A549 (cell line): ENCODE measurements around the gene CDH22.

Experiments used
- CBX2 ChIP-seq: fragments of 200-600 bp; sonication (generic); IDR thresholded peaks from 2 replicates; pipeline ENCODE4 v1.6.1; 2016; ENCODE audit warnings: low read depth, mild to moderate bottlenecking, borderline replicate concordance
- CTCF ChIP-seq: fragments of >200 bp; sonication (Bioruptor Twin); formaldehyde crosslinking; IDR thresholded peaks from 3 replicates; pipeline ENCODE4 v1.5.1; 2016
- FOSB ChIP-seq: fragments of 250-450 bp; sonication (Bioruptor Pico); IDR thresholded peaks from 2 replicates; pipeline ENCODE4 v1.5.0; 2020; ENCODE audit warnings: mild to moderate bottlenecking, moderate library complexity
- HES2 ChIP-seq: fragments of >200 bp; sonication (Bioruptor Twin); formaldehyde crosslinking; IDR thresholded peaks from 2 replicates; pipeline ENCODE4 v1.6.1; 2016
- KDM5A ChIP-seq: fragments of 200-600 bp; sonication (generic); IDR thresholded peaks from 2 replicates; pipeline ENCODE4 v1.6.1; 2016; ENCODE audit warnings: antibody characterized with exemption, mild to moderate bottlenecking
- MAFK ChIP-seq: fragments of 450-650 bp; IDR thresholded peaks from 2 replicates; pipeline ENCODE4 v1.6.1; 2014; ENCODE audit not compliant: partially characterized antibody
- MAZ ChIP-seq: fragments of 150-350 bp; IDR thresholded peaks from 2 replicates; pipeline ENCODE4 v1.6.1; 2014; ENCODE audit warnings: antibody characterized with exemption, low read depth, low read length, borderline replicate concordance
- NFE2L2 ChIP-seq: fragments of 150-350 bp; conservative IDR thresholded peaks from 2 replicates; pipeline ENCODE4 v1.6.1; 2014; ENCODE audit warnings: low read length
- NPAS2 ChIP-seq: fragments of 250-450 bp; sonication (Bioruptor Pico); IDR thresholded peaks from 2 replicates; pipeline ENCODE4 v1.8.0; 2022; ENCODE audit warnings: mild to moderate bottlenecking, moderate library complexity, borderline replicate concordance
- POLR2A ChIP-seq: IDR thresholded peaks from 2 replicates; pipeline ENCODE4 v1.6.1; 2012; ENCODE audit warnings: mild to moderate bottlenecking, low read length
- RFX5 ChIP-seq: fragments of 450-650 bp; IDR thresholded peaks from 2 replicates; pipeline ENCODE4 v1.7.1; 2014; ENCODE audit warnings: antibody characterized with exemption, mild to moderate bottlenecking, moderate library complexity
- SMC3 ChIP-seq: fragments of >200 bp; sonication (Bioruptor Twin); formaldehyde crosslinking; IDR thresholded peaks from 3 replicates; pipeline ENCODE4 v1.6.1; 2018; ENCODE audit warnings: inconsistent platforms
- USF2 ChIP-seq: fragments of 450-650 bp; IDR thresholded peaks from 2 replicates; pipeline ENCODE4 v1.6.1; 2014; ENCODE audit warnings: antibody characterized with exemption
- ZNF302 ChIP-seq: fragments of 250-450 bp; sonication (Bioruptor Pico); IDR thresholded peaks from 2 replicates; pipeline ENCODE4 v1.9.0; 2021; ENCODE audit warnings: inconsistent platforms, mild to moderate bottlenecking, moderate library complexity

- TF ChIP-seq NPAS2 (CRISPR knock-in tag) (no peak), CBX2 (no peak), SMC3 (no peak), CTCF (no peak), NFE2L2 (no peak), MAFK (no peak), HES2 (no peak), RFX5 (no peak), KDM5A (no peak), POLR2A (no peak), MAZ (no peak), ZNF302 (CRISPR knock-in tag) (no peak), FOSB (CRISPR knock-in tag) (no peak), USF2 (no peak)
These were observed 30.7 kb upstream of the CDH22 start for GRCh38 chr20:46339037-46339436.
